K562 (cell line): Measurements from ENCODE around the gene KLHL6. TPM values are rescaled to one million over a fixed set of nuclear protein-coding genes. Genes with fewer than 3 reads are reported as not detected.

ENCODE experiments used
- ATAC-seq: fragments of 200-7000 bp; cut with Tn5 transposase; 3 replicates; pipeline ENCODE4 v1.9.1; 2020; ENCODE audit warnings: moderate library complexity
- BruUV-seq: library from RNA; stranded (reverse); fragments of 400-500 nt; replicated peaks from 2 replicates; lab custom pipeline; 2021; lab: Mats Ljungman, UMichigan
- CTCF ChIA-PET: fragments of 300-600 bp; formaldehyde crosslinking; extraction: SDS; loops from one replicate; lab custom pipeline; 2021; ENCODE audit warnings: low intra/inter-chr PET ratio; lab: Yijun Ruan, JAX
- POLR2A ChIA-PET: fragments of 300-600, 350-650 bp; sonication (Branson Sonifier 250); formaldehyde crosslinking; extraction: SDS; loops from one replicate; lab custom pipeline; 2021; ENCODE audit warnings: antibody characterized with exemption, inconsistent platforms; lab: Yijun Ruan, JAX
- DNase-seq, 4 experiments: peaks; one replicate each; pipeline versions ENCODE4 v3.0.0 to v3.0.0-alpha.2; 2011 to 2018; ENCODE audit warnings: low spot score in 3 of 4, mixed read lengths in 3 of 4; ENCODE audit errors: extremely low read depth in 1 of 4
- FAIRE-seq: peaks from 2 replicates; lab custom pipeline; 2011; peaks lifted over from hg19 to GRCh38; lab: Jason Lieb, UNC
- H2AFZ ChIP-seq: 2 replicates; pipeline ENCODE4 v1.6.0; 2011; ENCODE audit warnings: low read depth, low read length, control low read depth, inconsistent platforms
- H3K27ac ChIP-seq: fragments of 200-600 bp; 3 replicates; pipeline ENCODE4 v1.8.0; 2011; ENCODE audit warnings: low read depth, mild to moderate bottlenecking, control low read depth, inconsistent platforms, low read length, moderate library complexity, mixed read lengths; ENCODE audit errors: extremely low read depth
- H3K27me3 ChIP-seq, 2 experiments: fragments of 300-600 bp in 1 of 2; 2 replicates in 1 of 2; 3 replicates in 1 of 2; pipeline versions ENCODE4 v1.6.0 to v1.8.0; 2011; ENCODE audit warnings: inconsistent platforms in 2 of 2, low read length in 2 of 2, mild to moderate bottlenecking in 1 of 2, mixed read lengths in 1 of 2, moderate library complexity in 1 of 2; ENCODE audit not compliant: control insufficient read depth in 2 of 2, insufficient read depth in 2 of 2
- H3K36me3 ChIP-seq: fragments of 300-600 bp; 3 replicates; pipeline ENCODE4 v1.8.0; 2011; ENCODE audit warnings: mild to moderate bottlenecking, low read length, inconsistent platforms; ENCODE audit not compliant: control insufficient read depth, insufficient read depth
- H3K4me1 ChIP-seq, 2 experiments: fragments of 200-600 bp in 1 of 2; replicated peaks in 1 of 2; 2 replicates in 1 of 2; 3 replicates in 1 of 2; pipeline versions ENCODE4 v1.5.1 to v1.8.0; 2011; ENCODE audit warnings: inconsistent platforms in 2 of 2, low read length in 2 of 2, mild to moderate bottlenecking in 1 of 2, mixed read lengths in 1 of 2, moderate library complexity in 1 of 2; ENCODE audit not compliant: control insufficient read depth in 2 of 2, insufficient read depth in 2 of 2
- H3K4me2 ChIP-seq: 2 replicates; pipeline ENCODE4 v1.6.1; 2011; ENCODE audit warnings: low read length, control low read depth, inconsistent platforms, mixed read lengths; ENCODE audit not compliant: insufficient read depth
- H3K4me3 ChIP-seq: fragments of 200-600 bp; sonication (generic), shearing (Covaris generic); 2 replicates; pipeline ENCODE4 v1.5.1; 2016; ENCODE audit warnings: control low read depth, inconsistent platforms
- H3K79me2 ChIP-seq: fragments of 200-600 bp; 3 replicates; pipeline ENCODE4 v1.8.0; 2011; ENCODE audit warnings: low read length, inconsistent platforms; ENCODE audit not compliant: control insufficient read depth, insufficient read depth
- H3K9ac ChIP-seq, 2 experiments: 2 replicates each; pipeline versions ENCODE4 v1.6.0 to v1.6.1; 2011; ENCODE audit warnings: low read depth in 2 of 2, low read length in 2 of 2, control low read depth in 1 of 2, inconsistent platforms in 1 of 2, mild to moderate bottlenecking in 1 of 2, mixed read lengths in 1 of 2; ENCODE audit not compliant: insufficient read depth in 1 of 2
- H3K9me1 ChIP-seq: one replicate; pipeline ENCODE4 v1.6.0; 2011; ENCODE audit warnings: inconsistent platforms, mild to moderate bottlenecking, low read length, moderate library complexity; ENCODE audit not compliant: control insufficient read depth, insufficient read depth
- H3K9me3 ChIP-seq: replicated peaks from 2 replicates; pipeline ENCODE4 v1.5.1; 2011; ENCODE audit warnings: low read depth, low read length, inconsistent platforms; ENCODE audit not compliant: control insufficient read depth, insufficient read depth
- H4K20me1 ChIP-seq: replicated peaks from 2 replicates; pipeline ENCODE4 v1.6.1; 2011; ENCODE audit warnings: low read length, inconsistent platforms, mixed read lengths; ENCODE audit not compliant: control insufficient read depth, insufficient read depth
- EZH2 ChIP-seq: IDR thresholded peaks from 2 replicates; pipeline ENCODE4 v1.6.1; 2012; ENCODE audit warnings: low read depth, mild to moderate bottlenecking, inconsistent platforms, low read length, borderline replicate concordance
- HMG20A ChIP-seq: fragments of 450-650 bp; formaldehyde crosslinking; conservative IDR thresholded peaks from 2 replicates; pipeline ENCODE4 v1.4.0; 2020; ENCODE audit warnings: mild to moderate bottlenecking, mixed read lengths
- LEF1 ChIP-seq: fragments of 450-650 bp; IDR thresholded peaks from 2 replicates; pipeline ENCODE4 v1.6.1; 2016; ENCODE audit warnings: mild to moderate bottlenecking
- NFE2L1 ChIP-seq: fragments of 450-650 bp; IDR thresholded peaks from 2 replicates; pipeline ENCODE4 v1.6.1; 2016; ENCODE audit warnings: missing genetic modification characterization, low read depth, mild to moderate bottlenecking, missing compliant biosample characterization, moderate library complexity, borderline replicate concordance
- SMC3 ChIP-seq: conservative IDR thresholded peaks from 2 replicates; pipeline ENCODE4 v1.6.1; 2011; ENCODE audit warnings: low read depth, low read length, improper control_type of control experiment; ENCODE audit not compliant: insufficient read depth
- TAL1 ChIP-seq: fragments of 450-650 bp; IDR thresholded peaks from 2 replicates; pipeline ENCODE4 v1.6.1; 2016; ENCODE audit warnings: mild to moderate bottlenecking
- ZNF124 ChIP-seq: sonication (generic); formaldehyde crosslinking; IDR thresholded peaks from 2 replicates; pipeline ENCODE4 v1.8.1; 2022; ENCODE audit warnings: missing genetic modification reagents
- ZNF143 ChIP-seq: sonication (generic); formaldehyde crosslinking; IDR thresholded peaks from 2 replicates; pipeline ENCODE4 v1.9.0; 2022; ENCODE audit warnings: mild to moderate bottlenecking, missing genetic modification reagents
- ZNF184 ChIP-seq: sonication (generic); formaldehyde crosslinking; IDR thresholded peaks from 2 replicates; pipeline ENCODE4 v1.5.0; 2020; ENCODE audit warnings: missing genetic modification reagents
- ZNF584 ChIP-seq: fragments of 200-800 bp; sonication (Bioruptor generic); IDR thresholded peaks from 2 replicates; pipeline ENCODE4 v1.6.1; 2016; ENCODE audit warnings: low read depth, mild to moderate bottlenecking, missing genetic modification characterization, missing compliant biosample characterization
- ZNF695 ChIP-seq: fragments of 450-650 bp; formaldehyde crosslinking; IDR thresholded peaks from 2 replicates; pipeline ENCODE4 v1.4.0; 2020; ENCODE audit warnings: mild to moderate bottlenecking, moderate library complexity
- WGBS: fragments of 100-300 bp; shearing (Covaris generic); methylation state at CpG from one replicate; pipeline ENCODE4 v1.1.6; 2016; ENCODE audit warnings: low coverage, mixed read lengths; ENCODE audit not compliant: insufficient coverage; ENCODE audit errors: missing lambda C conversion rate; 5-methylcytosine and 5-hydroxymethylcytosine counted together
- in situ Hi-C: fragments of 300-500 bp; cut with MboI; formaldehyde crosslinking; loops from 4 replicates; pipeline ENCODE4 v1.15.0; 2018; ENCODE audit warnings: inconsistent platforms, mixed read lengths
- intact Hi-C: fragments of 100-400 bp; cut with micrococcal nuclease; formaldehyde crosslinking; loops from 2 replicates; pipeline ENCODE4 v1.14.2; 2022
- polyA plus RNA-seq, 8 experiments: library from polyadenylated mRNA; depleted of rRNA in 4 of 8; stranded (reverse) in 5 of 8; unstranded in 3 of 8; fragments of >200 nt; fragmentation: Nextera tagmentation in 2 of 8; fragmentation: Illumina TruSeq in 1 of 8; extraction: Ambion mirVana in 2 of 8; extraction: Trizol in 1 of 8; gene quantifications; 2 replicates each; pipeline versions ENCODE4 v1.2.1 to v1.2.3, GENCODE V29; 2011 to 2014; ENCODE audit warnings: inconsistent platforms in 1 of 8, missing spikeins in 1 of 8
- total RNA-seq, 7 experiments: library from RNA; depleted of rRNA in 6 of 7; stranded (reverse); fragments of >200 nt in 6 of 7; fragmentation: Illumina TruSeq in 2 of 7; extraction: Trizol in 2 of 7; gene quantifications; 2 replicates each; pipeline versions ENCODE4 v1.2.1 to v1.2.3, GENCODE V29; 2011 to 2021; ENCODE audit warnings: low replicate concordance in 1 of 7
- TF ChIP-seq, protein P1 (sequence below): IDR thresholded peaks from 2 replicates; pipeline ENCODE4 v1.6.1; 2012; ENCODE audit warnings: low read depth, low read length, improper control_type of control experiment, borderline replicate concordance
- TF ChIP-seq, protein P2 (sequence below): fragments of 250-450 bp; sonication (Bioruptor Pico); IDR thresholded peaks from 2 replicates; pipeline ENCODE4 v1.8.0; 2022; ENCODE audit warnings: inconsistent platforms, mild to moderate bottlenecking, moderate library complexity, borderline replicate concordance
- TF ChIP-seq, protein P3 (sequence below): sonication (generic); formaldehyde crosslinking; IDR thresholded peaks from 2 replicates; pipeline ENCODE4 v1.8.0; 2022; ENCODE audit warnings: mild to moderate bottlenecking, missing genetic modification reagents, borderline replicate concordance
- TF ChIP-seq, protein P4 (sequence below): fragments of 250-450 bp; sonication (Bioruptor Pico); IDR thresholded peaks from 2 replicates; pipeline ENCODE4 v1.4.0; 2020; ENCODE audit warnings: mild to moderate bottlenecking, moderate library complexity

The KLHL6 gene
- total and polyA plus RNA-seq, 9 of the 15 experiments (the other 6 are each of a cell fraction or from before 2014, with no cell fraction given) = 0.18 to 2.1 (median 1.4) TPM

DNA sequence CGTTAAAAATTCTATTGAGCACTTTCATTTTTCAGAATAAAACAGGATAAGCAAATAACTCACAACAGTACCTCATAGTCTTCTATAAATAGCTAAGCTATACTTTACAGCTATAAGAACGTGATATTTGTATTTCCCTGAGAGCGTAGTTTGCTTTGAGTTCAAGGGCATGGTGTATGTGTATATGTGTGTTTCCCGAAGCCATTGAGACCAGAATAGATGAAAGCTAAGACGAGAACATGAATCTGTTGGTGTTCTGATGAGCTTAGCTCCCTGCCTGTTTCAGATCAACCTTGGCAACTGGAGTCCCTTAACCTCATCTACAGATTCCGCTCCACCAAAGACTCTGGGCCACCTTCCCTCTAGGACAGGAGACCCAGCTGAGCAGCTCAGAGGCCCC lies 67.6 kb downstream of the KLHL6 start:
- H4K20me1 ChIP-seq = no peaks in the 10 kb centered on the region
- H3K4me1 ChIP-seq = peaks cover 8 to 9% of the 10 kb centered on the region in 2 experiments; a peak in 2 of 5 replicates
- no peaks in the 10 kb centered on the region for H3K36me3 ChIP-seq
- no peak for ATAC-seq
- H3K9ac ChIP-seq = no peak overlapping the region
- no peak overlapping the region for H2AFZ ChIP-seq
- no peak overlapping the region for H3K27ac ChIP-seq
- no peak overlapping the region for H3K4me2 ChIP-seq
- ChIA-PET CTCF (no interaction called here), POLR2A (interaction anchor here (0.9 to 1.3 kb wide), 2 partner anchors 9 to 13 kb away, joined by 3 to 5 read pairs; no protein-coding TSS in a partner anchor)
- no peak overlapping the region for H3K4me3 ChIP-seq
- no peak for FAIRE-seq
- in situ Hi-C loops = no loop called here
- intact Hi-C loops = no loop called here
- no TSS peak for BruUV-seq
- WGBS = 42% methylated on average over 6 of the region's 6 CpGs
- DNase-seq = no peak
- no peaks in the 10 kb centered on the region for H3K79me2 ChIP-seq
- H3K9me1 ChIP-seq = no peaks in the 10 kb centered on the region
- no peaks in the 10 kb centered on the region for H3K9me3 ChIP-seq
- no peaks in the 10 kb centered on the region for H3K27me3 ChIP-seq
- TF ChIP-seq LEF1 (no peak), NFE2L1 (tag) (no peak), ZNF584 (CRISPR knock-in tag) (no peak), EZH2 (no peak), ZNF184 (CRISPR knock-in tag) (no peak), TAL1 (no peak), ZNF143 (CRISPR knock-in tag) (no peak), HMG20A (CRISPR knock-in tag) (no peak), ZNF695 (no peak), ZNF124 (no peak), SMC3 (no peak)
- TF ChIP-seq, protein P1, sequence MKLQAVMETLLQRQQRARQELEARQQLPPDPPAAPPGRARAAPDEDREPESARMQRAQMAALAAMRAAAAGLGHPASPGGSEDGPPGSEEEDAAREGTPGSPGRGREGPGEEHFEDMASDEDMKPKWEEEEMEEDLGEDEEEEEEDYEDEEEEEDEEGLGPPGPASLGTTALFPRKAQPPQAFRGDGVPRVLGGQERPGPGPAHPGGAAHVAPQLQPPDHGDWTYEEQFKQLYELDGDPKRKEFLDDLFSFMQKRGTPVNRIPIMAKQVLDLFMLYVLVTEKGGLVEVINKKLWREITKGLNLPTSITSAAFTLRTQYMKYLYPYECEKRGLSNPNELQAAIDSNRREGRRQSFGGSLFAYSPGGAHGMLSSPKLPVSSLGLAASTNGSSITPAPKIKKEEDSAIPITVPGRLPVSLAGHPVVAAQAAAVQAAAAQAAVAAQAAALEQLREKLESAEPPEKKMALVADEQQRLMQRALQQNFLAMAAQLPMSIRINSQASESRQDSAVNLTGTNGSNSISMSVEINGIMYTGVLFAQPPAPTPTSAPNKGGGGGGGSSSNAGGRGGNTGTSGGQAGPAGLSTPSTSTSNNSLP = no peak
- TF ChIP-seq, protein P2, sequence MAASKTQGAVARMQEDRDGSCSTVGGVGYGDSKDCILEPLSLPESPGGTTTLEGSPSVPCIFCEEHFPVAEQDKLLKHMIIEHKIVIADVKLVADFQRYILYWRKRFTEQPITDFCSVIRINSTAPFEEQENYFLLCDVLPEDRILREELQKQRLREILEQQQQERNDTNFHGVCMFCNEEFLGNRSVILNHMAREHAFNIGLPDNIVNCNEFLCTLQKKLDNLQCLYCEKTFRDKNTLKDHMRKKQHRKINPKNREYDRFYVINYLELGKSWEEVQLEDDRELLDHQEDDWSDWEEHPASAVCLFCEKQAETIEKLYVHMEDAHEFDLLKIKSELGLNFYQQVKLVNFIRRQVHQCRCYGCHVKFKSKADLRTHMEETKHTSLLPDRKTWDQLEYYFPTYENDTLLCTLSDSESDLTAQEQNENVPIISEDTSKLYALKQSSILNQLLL (CRISPR knock-in tag) = no peak
- TF ChIP-seq, protein P3, sequence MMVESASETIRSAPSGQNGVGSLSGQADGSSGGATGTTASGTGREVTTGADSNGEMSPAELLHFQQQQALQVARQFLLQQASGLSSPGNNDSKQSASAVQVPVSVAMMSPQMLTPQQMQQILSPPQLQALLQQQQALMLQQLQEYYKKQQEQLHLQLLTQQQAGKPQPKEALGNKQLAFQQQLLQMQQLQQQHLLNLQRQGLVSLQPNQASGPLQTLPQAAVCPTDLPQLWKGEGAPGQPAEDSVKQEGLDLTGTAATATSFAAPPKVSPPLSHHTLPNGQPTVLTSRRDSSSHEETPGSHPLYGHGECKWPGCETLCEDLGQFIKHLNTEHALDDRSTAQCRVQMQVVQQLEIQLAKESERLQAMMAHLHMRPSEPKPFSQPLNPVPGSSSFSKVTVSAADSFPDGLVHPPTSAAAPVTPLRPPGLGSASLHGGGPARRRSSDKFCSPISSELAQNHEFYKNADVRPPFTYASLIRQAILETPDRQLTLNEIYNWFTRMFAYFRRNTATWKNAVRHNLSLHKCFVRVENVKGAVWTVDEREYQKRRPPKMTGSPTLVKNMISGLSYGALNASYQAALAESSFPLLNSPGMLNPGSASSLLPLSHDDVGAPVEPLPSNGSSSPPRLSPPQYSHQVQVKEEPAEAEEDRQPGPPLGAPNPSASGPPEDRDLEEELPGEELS (CRISPR knock-in tag) = no peak
- TF ChIP-seq, protein P4, sequence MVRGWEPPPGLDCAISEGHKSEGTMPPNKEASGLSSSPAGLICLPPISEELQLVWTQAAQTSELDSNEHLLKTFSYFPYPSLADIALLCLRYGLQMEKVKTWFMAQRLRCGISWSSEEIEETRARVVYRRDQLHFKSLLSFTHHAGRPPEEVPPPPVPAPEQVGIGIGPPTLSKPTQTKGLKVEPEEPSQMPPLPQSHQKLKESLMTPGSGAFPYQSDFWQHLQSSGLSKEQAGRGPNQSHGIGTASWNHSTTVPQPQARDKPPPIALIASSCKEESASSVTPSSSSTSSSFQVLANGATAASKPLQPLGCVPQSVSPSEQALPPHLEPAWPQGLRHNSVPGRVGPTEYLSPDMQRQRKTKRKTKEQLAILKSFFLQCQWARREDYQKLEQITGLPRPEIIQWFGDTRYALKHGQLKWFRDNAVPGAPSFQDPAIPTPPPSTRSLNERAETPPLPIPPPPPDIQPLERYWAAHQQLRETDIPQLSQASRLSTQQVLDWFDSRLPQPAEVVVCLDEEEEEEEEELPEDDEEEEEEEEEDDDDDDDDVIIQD (CRISPR knock-in tag) = no peak
